NB4 (cell line): Measurements from ENCODE around the gene MAPK8IP3.
A peak's percentile ranks its signal among the peaks of the same experiment; 100 is the strongest.

Experiments used
- CTCF ChIP-seq: IDR thresholded peaks from one replicate; pipeline ENCODE4 v1.5.1; 2012; ENCODE audit warnings: low read depth, low read length
- MAX ChIP-seq: IDR thresholded peaks from 2 replicates; pipeline ENCODE4 v1.6.1; 2011; ENCODE audit warnings: low read depth, low read length
- POLR2A ChIP-seq: IDR thresholded peaks from 2 replicates; pipeline ENCODE4 v1.6.1; 2011; ENCODE audit warnings: mild to moderate bottlenecking; ENCODE audit not compliant: insufficient read length; ENCODE audit errors: extremely low read depth

DNA sequence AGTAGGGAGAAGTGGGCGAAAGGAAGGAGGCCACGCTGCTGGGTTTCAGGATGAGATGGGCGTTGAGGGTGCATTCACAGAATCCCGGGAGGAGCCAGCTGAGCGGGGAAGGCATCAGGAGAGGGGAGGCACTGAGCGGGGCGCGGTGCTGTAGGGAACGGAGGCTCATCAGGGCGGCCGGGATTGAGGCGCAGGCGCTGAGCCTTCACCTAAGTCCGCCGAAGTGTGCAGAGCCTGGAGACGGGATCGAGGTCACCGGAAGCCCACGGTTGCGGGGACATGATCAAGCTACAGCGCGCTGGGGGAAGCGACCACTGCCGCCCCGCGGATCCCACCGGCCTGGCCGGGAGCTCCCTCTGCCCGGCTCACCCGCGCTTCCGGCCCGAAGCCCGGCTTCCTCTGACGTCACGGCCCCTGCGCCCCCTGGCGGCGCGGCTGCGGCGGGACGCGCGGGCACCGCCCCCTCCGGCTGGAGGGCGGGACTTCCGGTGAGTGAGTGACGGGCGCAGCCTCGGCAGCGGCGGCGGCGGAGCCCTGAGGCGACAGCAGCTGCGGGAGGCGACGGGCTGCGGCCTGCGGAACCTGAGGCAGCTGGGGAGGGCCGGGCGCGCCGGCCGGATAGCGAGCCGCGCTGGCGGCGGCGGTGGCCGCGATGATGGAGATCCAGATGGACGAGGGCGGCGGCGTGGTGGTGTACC, at the start of gene MAPK8IP3:
- TF ChIP-seq CTCF (peak; percentile 37), MAX (peak; percentile 65), POLR2A (peak; percentile 74)
